Activated CD8-positive, alpha-beta memory T cell treated with anti-CD3 and anti-CD28 coated beads for 36 hours (primary cell): ENCODE results near the gene TUBB4A. TPM values are rescaled to one million over a fixed set of nuclear protein-coding genes. Genes with fewer than 3 reads are reported as not detected.
"Not testable (repeated sequence)": the region's sequence is repeated elsewhere in the genome, so short reads cannot be mapped to it uniquely, and the experiment has no call there.

Experiments
- CTCF ChIA-PET: fragments of 350-600 bp; sonication (Branson Sonifier 250); formaldehyde crosslinking; loops from one replicate; lab custom pipeline; 2021; ENCODE audit warnings: antibody characterized with exemption; lab: Charles Lee
- POLR2A ChIA-PET: fragments of 350-600 bp; sonication (Branson Sonifier 250); formaldehyde crosslinking; loops from one replicate; lab custom pipeline; 2021; ENCODE audit warnings: antibody characterized with exemption; lab: Charles Lee
- total RNA-seq, 2 experiments: library from RNA; stranded (reverse); gene quantifications; one replicate each; pipeline ENCODE4 v1.2.3, GENCODE V29; 2021

The TUBB4A gene
- total RNA-seq, 2 experiments from 2014 or later, result 7.4 to 8.9 TPM

GRCh38 chr19:6529351-6529750, 27.2 kb upstream of the TUBB4A start:
- ChIA-PET CTCF (no interaction called here), POLR2A (no interaction called here)

GRCh38 chr19:6528544-6529121, 26.5 kb upstream of the TUBB4A start:
- POLR2A ChIA-PET, result no interaction called here
- CTCF ChIA-PET, result no interaction called here

- CTCF ChIA-PET, result no interaction called here
- POLR2A ChIA-PET, result no interaction called here
Measured at GRCh38 chr19:6527893-6528543, 25.9 kb upstream of the TUBB4A start.

- POLR2A ChIA-PET, result interaction anchor here (0.6 kb wide), 1 partner anchor 424 kb away, joined by 4 read pairs; no protein-coding TSS in a partner anchor
- CTCF ChIA-PET, result interaction anchor here (0.9 kb wide), 1 partner anchor 109 kb away, joined by 3 read pairs; no protein-coding TSS in a partner anchor
Measured at GRCh38 chr19:6524311-6524710, 22.2 kb upstream of the TUBB4A start.

- ChIA-PET POLR2A (interaction anchor here (0.6 to 1.5 kb wide), 2 partner anchors 8 to 17 kb away, joined by 3 to 5 read pairs; partner anchors contain the start of gene TNFSF9), CTCF (interaction anchor here (0.6 to 1.9 kb wide), 5 partner anchors 8 to 341 kb away, joined by 3 to 5 read pairs (median 3); partner anchors contain the start of gene TNFSF9)
Measured at GRCh38 chr19:6522712-6523111, 20.6 kb upstream of the TUBB4A start.

- ChIA-PET POLR2A (interaction anchor here (0.6 to 1.5 kb wide), 3 partner anchors 9 to 163 kb away, joined by 3 to 6 read pairs (median 5); partner anchors contain the start of gene TNFSF9), CTCF (interaction anchor here (0.6 to 1.9 kb wide), 6 partner anchors 9 to 341 kb away, joined by 3 to 5 read pairs (median 3); partner anchors contain the start of gene TNFSF9)
Measured at GRCh38 chr19:6521718-6522646, 19.9 kb upstream of the TUBB4A start.

GRCh38 chr19:6519289-6519688, 17.2 kb upstream of the TUBB4A start:
- ChIA-PET CTCF (interaction anchor here (1.1 to 1.7 kb wide), 3 partner anchors 17 to 344 kb away, joined by 3 to 4 read pairs (median 3); no protein-coding TSS in a partner anchor), POLR2A (no interaction called here)

- ChIA-PET POLR2A (no interaction called here), CTCF (interaction anchor here (0.7 to 2.2 kb wide), 9 partner anchors 13 to 428 kb away, joined by 3 to 11 read pairs (median 3); no protein-coding TSS in a partner anchor)
Measured at GRCh38 chr19:6518145-6518911, 16.2 kb upstream of the TUBB4A start.

GRCh38 chr19:6516659-6517291, 14.7 kb upstream of the TUBB4A start:
- ChIA-PET CTCF (interaction anchor here (0.6 to 2.2 kb wide), 34 partner anchors 12 to 351 kb away, joined by 3 to 15 read pairs (median 4); partner anchors contain the start of genes DENND1C and TRIP10), POLR2A (interaction anchor here (0.6 to 0.7 kb wide), 2 partner anchors 16 to 86 kb away, joined by 3 read pairs; no protein-coding TSS in a partner anchor)

- ChIA-PET CTCF (interaction anchor here (0.6 to 2.2 kb wide), 33 partner anchors 11 to 352 kb away, joined by 3 to 15 read pairs (median 4); partner anchors contain the start of genes DENND1C and TRIP10), POLR2A (interaction anchor here (0.6 kb wide), 1 partner anchor 17 kb away, joined by 3 read pairs; no protein-coding TSS in a partner anchor)
Measured at GRCh38 chr19:6516018-6516658, 14.0 kb upstream of the TUBB4A start.

GRCh38 chr19:6514926-6515544, 12.9 kb upstream of the TUBB4A start:
- POLR2A ChIA-PET, result no interaction called here
- CTCF ChIA-PET, result interaction anchor here (0.6 kb wide), 1 partner anchor 65 kb away, joined by 3 read pairs; no protein-coding TSS in a partner anchor

- CTCF ChIA-PET, result no interaction called here
Measured at GRCh38 chr19:6514089-6514488, 12.0 kb upstream of the TUBB4A start.

GRCh38 chr19:6510618-6511017, 8.5 kb upstream of the TUBB4A start:
- CTCF ChIA-PET, result interaction anchor here (0.7 kb wide), 1 partner anchor 49 kb away, joined by 3 read pairs; no protein-coding TSS in a partner anchor

More at GRCh38 chr19:6514089-6514488, 12.0 kb upstream of the TUBB4A start:
- POLR2A ChIA-PET, result no interaction called here

GRCh38 chr19:6509118-6509971, 7.2 kb upstream of the TUBB4A start:
- CTCF ChIA-PET, result no interaction called here
- POLR2A ChIA-PET, result no interaction called here

More at GRCh38 chr19:6510618-6511017, 8.5 kb upstream of the TUBB4A start:
- POLR2A ChIA-PET, result interaction anchor here (0.5 kb wide), 1 partner anchor 31 kb away, joined by 7 read pairs; no protein-coding TSS in a partner anchor

GRCh38 chr19:6508028-6508771, 6.1 kb upstream of the TUBB4A start:
- CTCF ChIA-PET, POLR2A ChIA-PET: not testable (repeated sequence)
